K562 (cell line): Measurements from ENCODE around the gene ABCB4. TPM values are rescaled to one million over a fixed set of nuclear protein-coding genes. Genes with fewer than 3 reads are reported as not detected.

Source experiments
- XRCC4 ChIP-seq: IDR thresholded peaks from one replicate; pipeline ENCODE4 v1.6.1; 2011; ENCODE audit not compliant: insufficient read depth, insufficient read length; ENCODE audit errors: extremely low read depth
- polyA plus RNA-seq, 8 experiments: library from polyadenylated mRNA; depleted of rRNA in 4 of 8; stranded (reverse) in 5 of 8; unstranded in 3 of 8; fragments of >200 nt; fragmentation: Nextera tagmentation in 2 of 8; fragmentation: Illumina TruSeq in 1 of 8; extraction: Ambion mirVana in 2 of 8; extraction: Trizol in 1 of 8; gene quantifications; 2 replicates each; pipeline versions ENCODE4 v1.2.1 to v1.2.3, GENCODE V29; 2011 to 2014; ENCODE audit warnings: inconsistent platforms in 1 of 8, missing spikeins in 1 of 8
- total RNA-seq, 7 experiments: library from RNA; depleted of rRNA in 6 of 7; stranded (reverse); fragments of >200 nt in 6 of 7; fragmentation: Illumina TruSeq in 2 of 7; extraction: Trizol in 2 of 7; gene quantifications; 2 replicates each; pipeline versions ENCODE4 v1.2.1 to v1.2.3, GENCODE V29; 2011 to 2021; ENCODE audit warnings: low replicate concordance in 1 of 7
- TF ChIP-seq, protein P1 (sequence below): fragments of 200-600 bp; sonication (generic); IDR thresholded peaks from one replicate; pipeline ENCODE4 v1.6.1; 2012; ENCODE audit warnings: mild to moderate bottlenecking, low read depth, low read length, inconsistent platforms

ABCB4 gene
- total and polyA plus RNA-seq, 9 of the 15 experiments (the other 6 are each of a cell fraction or from before 2014, with no cell fraction given), result 0.06 to 0.73 (median 0.40) TPM

GRCh38 chr7:87375662-87376435 lies 99.6 kb downstream of the ABCB4 start (continued):
- TF ChIP-seq, protein P1, sequence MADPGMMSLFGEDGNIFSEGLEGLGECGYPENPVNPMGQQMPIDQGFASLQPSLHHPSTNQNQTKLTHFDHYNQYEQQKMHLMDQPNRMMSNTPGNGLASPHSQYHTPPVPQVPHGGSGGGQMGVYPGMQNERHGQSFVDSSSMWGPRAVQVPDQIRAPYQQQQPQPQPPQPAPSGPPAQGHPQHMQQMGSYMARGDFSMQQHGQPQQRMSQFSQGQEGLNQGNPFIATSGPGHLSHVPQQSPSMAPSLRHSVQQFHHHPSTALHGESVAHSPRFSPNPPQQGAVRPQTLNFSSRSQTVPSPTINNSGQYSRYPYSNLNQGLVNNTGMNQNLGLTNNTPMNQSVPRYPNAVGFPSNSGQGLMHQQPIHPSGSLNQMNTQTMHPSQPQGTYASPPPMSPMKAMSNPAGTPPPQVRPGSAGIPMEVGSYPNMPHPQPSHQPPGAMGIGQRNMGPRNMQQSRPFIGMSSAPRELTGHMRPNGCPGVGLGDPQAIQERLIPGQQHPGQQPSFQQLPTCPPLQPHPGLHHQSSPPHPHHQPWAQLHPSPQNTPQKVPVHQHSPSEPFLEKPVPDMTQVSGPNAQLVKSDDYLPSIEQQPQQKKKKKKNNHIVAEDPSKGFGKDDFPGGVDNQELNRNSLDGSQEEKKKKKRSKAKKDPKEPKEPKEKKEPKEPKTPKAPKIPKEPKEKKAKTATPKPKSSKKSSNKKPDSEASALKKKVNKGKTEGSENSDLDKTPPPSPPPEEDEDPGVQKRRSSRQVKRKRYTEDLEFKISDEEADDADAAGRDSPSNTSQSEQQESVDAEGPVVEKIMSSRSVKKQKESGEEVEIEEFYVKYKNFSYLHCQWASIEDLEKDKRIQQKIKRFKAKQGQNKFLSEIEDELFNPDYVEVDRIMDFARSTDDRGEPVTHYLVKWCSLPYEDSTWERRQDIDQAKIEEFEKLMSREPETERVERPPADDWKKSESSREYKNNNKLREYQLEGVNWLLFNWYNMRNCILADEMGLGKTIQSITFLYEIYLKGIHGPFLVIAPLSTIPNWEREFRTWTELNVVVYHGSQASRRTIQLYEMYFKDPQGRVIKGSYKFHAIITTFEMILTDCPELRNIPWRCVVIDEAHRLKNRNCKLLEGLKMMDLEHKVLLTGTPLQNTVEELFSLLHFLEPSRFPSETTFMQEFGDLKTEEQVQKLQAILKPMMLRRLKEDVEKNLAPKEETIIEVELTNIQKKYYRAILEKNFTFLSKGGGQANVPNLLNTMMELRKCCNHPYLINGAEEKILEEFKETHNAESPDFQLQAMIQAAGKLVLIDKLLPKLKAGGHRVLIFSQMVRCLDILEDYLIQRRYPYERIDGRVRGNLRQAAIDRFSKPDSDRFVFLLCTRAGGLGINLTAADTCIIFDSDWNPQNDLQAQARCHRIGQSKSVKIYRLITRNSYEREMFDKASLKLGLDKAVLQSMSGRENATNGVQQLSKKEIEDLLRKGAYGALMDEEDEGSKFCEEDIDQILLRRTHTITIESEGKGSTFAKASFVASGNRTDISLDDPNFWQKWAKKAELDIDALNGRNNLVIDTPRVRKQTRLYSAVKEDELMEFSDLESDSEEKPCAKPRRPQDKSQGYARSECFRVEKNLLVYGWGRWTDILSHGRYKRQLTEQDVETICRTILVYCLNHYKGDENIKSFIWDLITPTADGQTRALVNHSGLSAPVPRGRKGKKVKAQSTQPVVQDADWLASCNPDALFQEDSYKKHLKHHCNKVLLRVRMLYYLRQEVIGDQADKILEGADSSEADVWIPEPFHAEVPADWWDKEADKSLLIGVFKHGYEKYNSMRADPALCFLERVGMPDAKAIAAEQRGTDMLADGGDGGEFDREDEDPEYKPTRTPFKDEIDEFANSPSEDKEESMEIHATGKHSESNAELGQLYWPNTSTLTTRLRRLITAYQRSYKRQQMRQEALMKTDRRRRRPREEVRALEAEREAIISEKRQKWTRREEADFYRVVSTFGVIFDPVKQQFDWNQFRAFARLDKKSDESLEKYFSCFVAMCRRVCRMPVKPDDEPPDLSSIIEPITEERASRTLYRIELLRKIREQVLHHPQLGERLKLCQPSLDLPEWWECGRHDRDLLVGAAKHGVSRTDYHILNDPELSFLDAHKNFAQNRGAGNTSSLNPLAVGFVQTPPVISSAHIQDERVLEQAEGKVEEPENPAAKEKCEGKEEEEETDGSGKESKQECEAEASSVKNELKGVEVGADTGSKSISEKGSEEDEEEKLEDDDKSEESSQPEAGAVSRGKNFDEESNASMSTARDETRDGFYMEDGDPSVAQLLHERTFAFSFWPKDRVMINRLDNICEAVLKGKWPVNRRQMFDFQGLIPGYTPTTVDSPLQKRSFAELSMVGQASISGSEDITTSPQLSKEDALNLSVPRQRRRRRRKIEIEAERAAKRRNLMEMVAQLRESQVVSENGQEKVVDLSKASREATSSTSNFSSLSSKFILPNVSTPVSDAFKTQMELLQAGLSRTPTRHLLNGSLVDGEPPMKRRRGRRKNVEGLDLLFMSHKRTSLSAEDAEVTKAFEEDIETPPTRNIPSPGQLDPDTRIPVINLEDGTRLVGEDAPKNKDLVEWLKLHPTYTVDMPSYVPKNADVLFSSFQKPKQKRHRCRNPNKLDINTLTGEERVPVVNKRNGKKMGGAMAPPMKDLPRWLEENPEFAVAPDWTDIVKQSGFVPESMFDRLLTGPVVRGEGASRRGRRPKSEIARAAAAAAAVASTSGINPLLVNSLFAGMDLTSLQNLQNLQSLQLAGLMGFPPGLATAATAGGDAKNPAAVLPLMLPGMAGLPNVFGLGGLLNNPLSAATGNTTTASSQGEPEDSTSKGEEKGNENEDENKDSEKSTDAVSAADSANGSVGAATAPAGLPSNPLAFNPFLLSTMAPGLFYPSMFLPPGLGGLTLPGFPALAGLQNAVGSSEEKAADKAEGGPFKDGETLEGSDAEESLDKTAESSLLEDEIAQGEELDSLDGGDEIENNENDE, result no peak
- no peak for TF ChIP-seq XRCC4
